ENCODE results near the gene FSD2.

The FSD2 gene

DNA sequence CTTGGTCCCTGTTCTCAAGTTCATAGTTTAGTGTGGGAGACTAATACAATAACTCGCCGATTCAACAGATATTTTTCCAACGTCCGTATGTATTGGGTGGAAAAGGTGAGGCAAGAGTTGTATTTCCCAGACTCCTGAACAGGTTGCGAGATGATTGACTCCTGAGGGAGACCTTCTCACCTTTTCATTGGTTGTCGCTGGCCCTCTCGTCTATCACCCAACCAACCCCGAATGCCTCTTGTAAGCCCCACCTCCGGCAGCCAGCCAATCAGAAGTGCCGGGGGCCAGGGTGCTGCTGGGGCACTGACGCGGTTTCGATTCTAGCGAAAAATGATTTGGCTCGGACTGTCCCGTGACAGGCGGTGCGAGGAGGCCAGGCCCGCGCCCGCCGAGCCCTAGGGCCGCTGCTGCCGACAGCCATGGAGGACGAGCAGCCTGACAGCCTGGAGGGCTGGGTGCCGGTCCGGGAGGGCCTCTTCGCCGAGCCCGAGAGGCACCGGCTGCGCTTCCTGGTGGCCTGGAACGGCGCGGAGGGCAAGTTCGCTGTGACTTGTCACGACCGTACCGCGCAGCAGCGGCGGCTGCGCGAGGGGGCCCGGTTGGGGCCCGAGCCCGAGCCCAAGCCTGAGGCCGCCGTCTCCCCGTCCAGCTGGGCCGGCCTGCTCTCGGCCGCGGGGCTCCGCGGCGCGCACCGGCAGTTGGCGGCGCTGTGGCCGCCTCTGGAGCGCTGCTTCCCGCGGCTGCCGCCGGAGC lies 3.6 kb upstream of the FSD2 start, which contains the start of gene WHAMM:
TSS of gene WHAMM (plus strand) at position 321 of the 753 bp plus-strand sequence. CDS start at position 420, 99 bp downstream.
- no peak within 1 kb of the TSS for H3K27ac ChIP-seq (ENCODE audit: low read length)
- H3K4me1 ChIP-seq (ENCODE audit: control insufficient read depth, insufficient read depth, low read length), result no peaks in the 10 kb centered on the region
- peak within 1 kb of the TSS; percentile 70 for H3K4me3 ChIP-seq (ENCODE audit: low read length)
- H3K9me3 ChIP-seq (ENCODE audit: control insufficient read depth, insufficient read depth, low read length), result no peaks in the 10 kb centered on the region
- H3K36me3 ChIP-seq (ENCODE audit: control insufficient read depth, insufficient read depth, low read length), result no peaks in the 10 kb centered on the region
- WGBS (ENCODE audit: insufficient coverage, insufficient read length), result no CpG with 5 or more reads among the region's 67 CpGs
- H3K27me3 ChIP-seq (ENCODE audit: control insufficient read depth, insufficient read depth, low read length), result no peaks in the 10 kb centered on the region
- peak; percentile 83 for DNase-seq (ENCODE audit: low read depth, low spot score)

- H3K4me1 ChIP-seq (ENCODE audit: control insufficient read depth, insufficient read depth, low read length), result no peaks in the 10 kb centered on the region
- H3K27ac ChIP-seq (ENCODE audit: low read length), result no peak overlapping the region
- WGBS (ENCODE audit: insufficient coverage, insufficient read length), result no CpG with 5 or more reads among the region's 9 CpGs
- H3K9me3 ChIP-seq (ENCODE audit: control insufficient read depth, insufficient read depth, low read length), result no peaks in the 10 kb centered on the region
- H3K4me3 ChIP-seq (ENCODE audit: low read length), result no peak overlapping the region
- no peaks in the 10 kb centered on the region for H3K36me3 ChIP-seq (ENCODE audit: control insufficient read depth, insufficient read depth, low read length)
- H3K27me3 ChIP-seq (ENCODE audit: control insufficient read depth, insufficient read depth, low read length), result no peaks in the 10 kb centered on the region
- DNase-seq (ENCODE audit: low read depth, low spot score), result no peak
Measured at GRCh38 chr15:82808634-82809041, 2.8 kb upstream of the FSD2 start.

- Histone ChIP-seq H3K27me3 (ENCODE audit: control insufficient read depth, insufficient read depth, low read length) (no peaks in the 10 kb centered on the region), H3K9me3 (ENCODE audit: control insufficient read depth, insufficient read depth, low read length) (no peaks in the 10 kb centered on the region), H3K36me3 (ENCODE audit: control insufficient read depth, insufficient read depth, low read length) (no peaks in the 10 kb centered on the region), H3K27ac (ENCODE audit: low read length) (no peak overlapping the region), H3K4me1 (ENCODE audit: control insufficient read depth, insufficient read depth, low read length) (no peaks in the 10 kb centered on the region), H3K4me3 (ENCODE audit: low read length) (no peak overlapping the region)
- no CpG with 5 or more reads among the region's 11 CpGs for WGBS (ENCODE audit: insufficient coverage, insufficient read length)
- DNase-seq (ENCODE audit: low read depth, low spot score), result no peak
Measured at GRCh38 chr15:82807920-82808633, 2.2 kb upstream of the FSD2 start.

- WGBS (ENCODE audit: insufficient coverage, insufficient read length), result no CpG with 5 or more reads among the region's 1 CpG
- H3K4me1 ChIP-seq (ENCODE audit: control insufficient read depth, insufficient read depth, low read length), result no peaks in the 10 kb centered on the region
- no peak overlapping the region for H3K27ac ChIP-seq (ENCODE audit: low read length)
Measured at GRCh38 chr15:82804575-82804949, 1.3 kb downstream of the FSD2 start.

GRCh38 chr15:82803793-82804574 lies 1.9 kb downstream of the FSD2 start:
- no peak overlapping the region for H3K27ac ChIP-seq (ENCODE audit: low read length)
- H3K9me3 ChIP-seq (ENCODE audit: control insufficient read depth, insufficient read depth, low read length), result no peaks in the 10 kb centered on the region
- no peaks in the 10 kb centered on the region for H3K27me3 ChIP-seq (ENCODE audit: control insufficient read depth, insufficient read depth, low read length)
- H3K36me3 ChIP-seq (ENCODE audit: control insufficient read depth, insufficient read depth, low read length), result no peaks in the 10 kb centered on the region
- no CpG with 5 or more reads among the region's 2 CpGs for WGBS (ENCODE audit: insufficient coverage, insufficient read length)
- no peak overlapping the region for H3K4me3 ChIP-seq (ENCODE audit: low read length)
- no peaks in the 10 kb centered on the region for H3K4me1 ChIP-seq (ENCODE audit: control insufficient read depth, insufficient read depth, low read length)
- DNase-seq (ENCODE audit: low read depth, low spot score), result no peak

More at GRCh38 chr15:82804575-82804949, 1.3 kb downstream of the FSD2 start:
- Histone ChIP-seq H3K4me3 (ENCODE audit: low read length) (no peak overlapping the region), H3K9me3 (ENCODE audit: control insufficient read depth, insufficient read depth, low read length) (no peaks in the 10 kb centered on the region), H3K27me3 (ENCODE audit: control insufficient read depth, insufficient read depth, low read length) (no peaks in the 10 kb centered on the region), H3K36me3 (ENCODE audit: control insufficient read depth, insufficient read depth, low read length) (no peaks in the 10 kb centered on the region)
- no peak for DNase-seq (ENCODE audit: low read depth, low spot score)

DNA sequence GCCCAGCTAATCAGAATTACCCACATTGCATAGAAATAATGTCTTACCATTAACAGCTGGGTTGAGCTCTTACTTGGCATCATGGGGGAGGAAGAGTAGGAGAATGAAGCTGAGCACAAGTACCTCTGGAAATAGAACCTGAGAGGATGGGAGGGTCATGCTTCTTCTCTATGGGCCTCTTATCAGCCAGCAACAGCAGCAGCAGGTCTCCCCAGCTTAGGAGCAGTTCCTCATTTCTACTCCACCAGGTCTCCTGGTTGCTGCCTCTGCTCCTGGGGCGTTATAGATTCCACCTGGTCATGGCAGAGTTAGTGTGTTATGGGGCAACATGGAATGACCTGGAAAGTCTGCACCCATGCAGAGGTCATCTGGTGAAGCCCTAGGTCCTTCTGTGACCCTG lies 3.4 kb downstream of the FSD2 start:
- Histone ChIP-seq H3K27ac (ENCODE audit: low read length) (no peak overlapping the region), H3K9me3 (ENCODE audit: control insufficient read depth, insufficient read depth, low read length) (no peaks in the 10 kb centered on the region), H3K4me1 (ENCODE audit: control insufficient read depth, insufficient read depth, low read length) (no peaks in the 10 kb centered on the region), H3K4me3 (ENCODE audit: low read length) (no peak overlapping the region), H3K27me3 (ENCODE audit: control insufficient read depth, insufficient read depth, low read length) (no peaks in the 10 kb centered on the region), H3K36me3 (ENCODE audit: control insufficient read depth, insufficient read depth, low read length) (no peaks in the 10 kb centered on the region)
- no peak for DNase-seq (ENCODE audit: low read depth, low spot score)
- WGBS (ENCODE audit: insufficient coverage, insufficient read length), result no CpG with 5 or more reads among the region's 1 CpG

DNA sequence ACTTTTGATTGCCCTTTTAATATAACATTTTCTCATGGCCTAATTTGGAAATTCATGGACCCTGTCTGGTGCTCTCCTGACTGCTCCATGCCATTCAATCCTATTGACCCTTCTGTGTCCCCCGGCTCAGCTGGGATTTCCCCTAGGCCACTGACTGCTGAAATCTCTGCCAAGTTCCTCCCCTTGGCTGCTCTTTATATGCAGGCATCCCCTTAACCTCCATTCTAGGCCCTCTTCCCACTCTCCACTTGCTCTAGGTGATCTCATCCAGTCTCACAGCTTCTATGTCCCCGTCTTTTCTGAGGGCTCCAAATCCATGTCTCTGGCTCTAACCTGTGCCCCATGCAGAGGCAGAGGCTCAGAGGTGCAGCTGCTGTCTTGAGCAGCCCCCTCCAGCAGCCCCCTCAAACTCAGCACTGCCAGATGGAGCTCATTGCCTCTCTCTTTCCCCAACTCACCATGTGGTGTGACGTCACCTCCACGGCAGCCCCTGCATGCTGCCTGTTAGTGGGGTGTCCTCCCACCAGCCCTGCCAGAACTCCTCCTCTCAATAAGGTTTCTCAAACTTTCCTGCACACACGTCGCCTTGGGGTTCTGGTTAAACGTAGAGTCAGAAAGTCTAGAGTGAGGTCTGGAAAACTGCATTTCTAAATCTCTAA lies 6.6 kb downstream of the FSD2 start:
- no CpG with 5 or more reads among the region's 7 CpGs for WGBS (ENCODE audit: insufficient coverage, insufficient read length)
- Histone ChIP-seq H3K27me3 (ENCODE audit: control insufficient read depth, insufficient read depth, low read length) (no peaks in the 10 kb centered on the region), H3K4me1 (ENCODE audit: control insufficient read depth, insufficient read depth, low read length) (no peaks in the 10 kb centered on the region), H3K27ac (ENCODE audit: low read length) (no peak overlapping the region), H3K4me3 (ENCODE audit: low read length) (no peak overlapping the region), H3K9me3 (ENCODE audit: control insufficient read depth, insufficient read depth, low read length) (no peaks in the 10 kb centered on the region), H3K36me3 (ENCODE audit: control insufficient read depth, insufficient read depth, low read length) (no peaks in the 10 kb centered on the region)
- no peak for DNase-seq (ENCODE audit: low read depth, low spot score)

GRCh38 chr15:82798531-82799166 lies 7.2 kb downstream of the FSD2 start:
- no peaks in the 10 kb centered on the region for H3K4me1 ChIP-seq (ENCODE audit: control insufficient read depth, insufficient read depth, low read length)
- WGBS (ENCODE audit: insufficient coverage, insufficient read length), result no CpG with 5 or more reads among the region's 5 CpGs
- no peaks in the 10 kb centered on the region for H3K27me3 ChIP-seq (ENCODE audit: control insufficient read depth, insufficient read depth, low read length)
- H3K36me3 ChIP-seq (ENCODE audit: control insufficient read depth, insufficient read depth, low read length), result no peaks in the 10 kb centered on the region
- no peak overlapping the region for H3K4me3 ChIP-seq (ENCODE audit: low read length)
- no peaks in the 10 kb centered on the region for H3K9me3 ChIP-seq (ENCODE audit: control insufficient read depth, insufficient read depth, low read length)
- no peak overlapping the region for H3K27ac ChIP-seq (ENCODE audit: low read length)
- no peak for DNase-seq (ENCODE audit: low read depth, low spot score)

GRCh38 chr15:82798104-82798503 lies 7.8 kb downstream of the FSD2 start:
- H3K27me3 ChIP-seq (ENCODE audit: control insufficient read depth, insufficient read depth, low read length), result no peaks in the 10 kb centered on the region
- WGBS (ENCODE audit: insufficient coverage, insufficient read length), result no CpG with 5 or more reads among the region's 4 CpGs
- H3K4me1 ChIP-seq (ENCODE audit: control insufficient read depth, insufficient read depth, low read length), result no peaks in the 10 kb centered on the region
- H3K9me3 ChIP-seq (ENCODE audit: control insufficient read depth, insufficient read depth, low read length), result no peaks in the 10 kb centered on the region
- no peak for DNase-seq (ENCODE audit: low read depth, low spot score)
- no peaks in the 10 kb centered on the region for H3K36me3 ChIP-seq (ENCODE audit: control insufficient read depth, insufficient read depth, low read length)
- H3K27ac ChIP-seq (ENCODE audit: low read length), result no peak overlapping the region
- H3K4me3 ChIP-seq (ENCODE audit: low read length), result no peak overlapping the region

DNA sequence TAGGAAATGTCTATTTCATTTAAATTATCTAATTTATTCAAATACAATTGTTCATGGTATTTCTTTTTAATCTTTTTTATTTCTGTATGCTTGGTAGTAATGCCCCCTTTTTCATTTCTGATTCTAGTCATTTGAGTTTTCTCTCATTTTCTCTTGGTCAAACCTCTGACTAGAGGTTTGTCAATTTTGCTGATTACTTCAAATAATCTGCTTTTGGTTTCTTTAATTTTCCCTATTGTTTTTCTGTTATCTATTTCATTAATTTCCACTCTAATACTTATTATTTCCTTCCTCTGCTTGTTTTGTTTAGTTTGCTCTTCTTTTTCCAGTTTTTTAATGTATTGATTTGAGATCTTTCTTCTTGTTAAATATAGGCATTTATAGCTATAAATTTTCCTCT lies 12.1 kb downstream of the FSD2 start:
- Histone ChIP-seq H3K9me3 (ENCODE audit: control insufficient read depth, insufficient read depth, low read length) (no peaks in the 10 kb centered on the region), H3K4me3 (ENCODE audit: low read length) (no peak overlapping the region), H3K4me1 (ENCODE audit: control insufficient read depth, insufficient read depth, low read length) (no peaks in the 10 kb centered on the region), H3K27ac (ENCODE audit: low read length) (no peak overlapping the region), H3K27me3 (ENCODE audit: control insufficient read depth, insufficient read depth, low read length) (no peaks in the 10 kb centered on the region), H3K36me3 (ENCODE audit: control insufficient read depth, insufficient read depth, low read length) (no peaks in the 10 kb centered on the region)
- no peak for DNase-seq (ENCODE audit: low read depth, low spot score)
